GM12878 (cell line): ENCODE results near the gene SHROOM2. TPM values are rescaled to one million over a fixed set of nuclear protein-coding genes. Genes with fewer than 3 reads are reported as not detected.

Experiments
- ATAC-seq: fragments of 200-7000 bp; cut with Tn5 transposase; 3 replicates; pipeline ENCODE4 v1.9.1; 2020; ENCODE audit warnings: mild to moderate bottlenecking, moderate library complexity
- BruUV-seq: library from RNA; stranded (reverse); fragments of 400-500 nt; replicated peaks from 2 replicates; lab custom pipeline; 2021; lab: Mats Ljungman, UMichigan
- CTCF ChIA-PET: fragments of 300-600 bp; sonication (Branson Sonifier 250); formaldehyde crosslinking; extraction: SDS; loops from one replicate; lab custom pipeline; 2021; ENCODE audit warnings: inconsistent platforms; lab: Yijun Ruan, JAX
- POLR2A ChIA-PET: fragments of 350-600 bp; formaldehyde crosslinking; extraction: SDS; loops from one replicate; lab custom pipeline; 2021; ENCODE audit warnings: inconsistent platforms; lab: Charles Lee
- RAD21 ChIA-PET: fragments of 300-600 bp; sonication (Branson Sonifier 250); formaldehyde crosslinking; loops from one replicate; lab custom pipeline; 2023; ENCODE audit warnings: antibody characterized with exemption; ENCODE audit not compliant: unreplicated experiment; lab: Charles Lee
- SMC1A ChIA-PET: fragments of 300-600 bp; sonication (Branson Sonifier 250); formaldehyde crosslinking; loops from one replicate; lab custom pipeline; 2023; ENCODE audit not compliant: unreplicated experiment, uncharacterized antibody; lab: Charles Lee
- DNase-seq: peaks from one replicate; pipeline ENCODE4 v3.0.0-alpha.2; 2011; ENCODE audit warnings: low read depth, low spot score
- FAIRE-seq: peaks from 3 replicates; lab custom pipeline; 2011; peaks lifted over from hg19 to GRCh38; lab: Jason Lieb, UNC
- H2AFZ ChIP-seq: 2 replicates; pipeline ENCODE4 v1.6.0; 2011; ENCODE audit warnings: low read depth, low read length, control low read depth; ENCODE audit not compliant: control insufficient read depth
- H3K27ac ChIP-seq: 2 replicates; pipeline ENCODE4 v1.5.1; 2011; ENCODE audit warnings: control low read depth; ENCODE audit not compliant: control insufficient read depth, insufficient read depth
- H3K27me3 ChIP-seq, 2 experiments: replicated peaks in 1 of 2; 2 replicates each; pipeline versions ENCODE4 v1.6.0 to v1.6.1; 2011; ENCODE audit warnings: low read length in 1 of 2; ENCODE audit not compliant: control insufficient read depth in 2 of 2, insufficient read depth in 2 of 2
- H3K36me3 ChIP-seq, 2 experiments: 2 replicates each; pipeline ENCODE4 v1.5.1; 2011; ENCODE audit warnings: low read length in 1 of 2; ENCODE audit not compliant: control insufficient read depth in 2 of 2, insufficient read depth in 2 of 2
- H3K4me1 ChIP-seq: 2 replicates; pipeline ENCODE4 v1.6.1; 2011; ENCODE audit warnings: mild to moderate bottlenecking, low read length, moderate library complexity, mixed read lengths; ENCODE audit not compliant: control insufficient read depth, insufficient read depth
- H3K4me2 ChIP-seq: 2 replicates; pipeline ENCODE4 v1.6.0; 2011; ENCODE audit warnings: control low read depth; ENCODE audit not compliant: control insufficient read depth, insufficient read depth
- H3K4me3 ChIP-seq: fragments of 200-600 bp; sonication (generic); 2 replicates; pipeline ENCODE4 v1.5.1; 2016
- H3K79me2 ChIP-seq: 2 replicates; pipeline ENCODE4 v1.6.0; 2011; ENCODE audit warnings: low read length; ENCODE audit not compliant: control insufficient read depth, insufficient read depth
- H3K9ac ChIP-seq: 2 replicates; pipeline ENCODE4 v1.8.0; 2011; ENCODE audit warnings: low read length, control low read depth, mixed read lengths; ENCODE audit not compliant: control insufficient read depth, insufficient read depth
- H3K9me3 ChIP-seq: replicated peaks from 3 replicates; pipeline ENCODE4 v1.5.1; 2011; ENCODE audit warnings: mild to moderate bottlenecking, low read length; ENCODE audit not compliant: control insufficient read depth, insufficient read depth
- H4K20me1 ChIP-seq: 2 replicates; pipeline ENCODE4 v1.6.0; 2011; ENCODE audit not compliant: control insufficient read depth, insufficient read depth
- CHD2 ChIP-seq: IDR thresholded peaks from 2 replicates; pipeline ENCODE4 v1.6.1; 2011; ENCODE audit warnings: low read depth, low read length, improper control_type of control experiment, borderline replicate concordance
- HDAC2 ChIP-seq: fragments of 200-600 bp; sonication (generic); IDR thresholded peaks from 2 replicates; pipeline ENCODE4 v1.6.1; 2017
- HDAC6 ChIP-seq: fragments of 200-600 bp; sonication (generic); IDR thresholded peaks from one replicate; pipeline ENCODE4 v1.8.0; 2017; ENCODE audit warnings: antibody characterized with exemption; ENCODE audit not compliant: unreplicated experiment
- NFXL1 ChIP-seq: fragments of 450-650 bp; IDR thresholded peaks from 2 replicates; pipeline ENCODE4 v1.6.1; 2017; ENCODE audit warnings: antibody characterized with exemption, mild to moderate bottlenecking, borderline replicate concordance
- PKNOX1 ChIP-seq: fragments of 450-650 bp; IDR thresholded peaks from 2 replicates; pipeline ENCODE4 v1.6.1; 2016; ENCODE audit warnings: mild to moderate bottlenecking
- PRDM15 ChIP-seq: fragments of 450-650 bp; formaldehyde crosslinking; IDR thresholded peaks from 2 replicates; pipeline ENCODE4 v1.4.0; 2020; ENCODE audit warnings: mild to moderate bottlenecking, moderate library complexity
- RBBP5 ChIP-seq: fragments of 200-600 bp; sonication (generic); conservative IDR thresholded peaks from 2 replicates; pipeline ENCODE4 v1.6.1; 2016
- WGBS: methylation state at CpG from one replicate; pipeline ENCODE4 v1.1.6; 2016; ENCODE audit warnings: low lambda C conversion rate; ENCODE audit not compliant: insufficient replicate concordance, insufficient coverage; ENCODE audit errors: missing lambda C conversion rate; 5-methylcytosine and 5-hydroxymethylcytosine counted together
- in situ Hi-C: fragments of 300-500 bp; cut with MboI; formaldehyde crosslinking; loops from 9 replicates; pipeline ENCODE4 v1.14.3; 2018; ENCODE audit warnings: mixed read lengths
- intact Hi-C: fragments of 100-400 bp; cut with micrococcal nuclease; formaldehyde crosslinking; loops from one replicate; pipeline ENCODE4 v1.14.2; 2022; ENCODE audit not compliant: unreplicated experiment
- polyA plus RNA-seq, 11 experiments: library from polyadenylated mRNA; depleted of rRNA in 4 of 11; unstranded in 6 of 11; stranded (reverse) in 5 of 11; fragments of >200 nt; fragmentation: Nextera tagmentation in 4 of 11; fragmentation: Illumina TruSeq in 1 of 11; extraction: Ambion mirVana in 4 of 11; extraction: Trizol in 1 of 11; gene quantifications; 1 replicate in 1 of 11; 2 replicates in 10 of 11; pipeline versions ENCODE4 v1.2.1 to v1.2.3, GENCODE V29; 2011 to 2016; ENCODE audit warnings: inconsistent platforms in 2 of 11, missing spikeins in 2 of 11, low read depth in 1 of 11
- total RNA-seq, 4 experiments: library from RNA; depleted of rRNA in 3 of 4; stranded (reverse); fragments of >200 nt in 3 of 4; fragmentation: Illumina TruSeq in 1 of 4; extraction: Trizol in 1 of 4; gene quantifications; 2 replicates each; pipeline versions ENCODE4 v1.2.1 to v1.2.3, GENCODE V29; 2013 to 2021

SHROOM2 gene
- total and polyA plus RNA-seq, 10 of the 15 experiments (the other 5 are each of a cell fraction or from before 2014, with no cell fraction given), result under 0.01 to 0.15 (median 0.09) TPM; not detected in 2

- TF ChIP-seq HDAC2, result no peak
- TF ChIP-seq PRDM15, result no peak
- TF ChIP-seq RBBP5, result no peak
- no peak for TF ChIP-seq HDAC6
- TF ChIP-seq CHD2, result no peak
Measured at GRCh38 chrX:9980401-9980800, 194.2 kb downstream of the SHROOM2 start (continued).

- H2AFZ ChIP-seq, result no peak overlapping the region
- no peaks in the 10 kb centered on the region for H4K20me1 ChIP-seq
- ATAC-seq (no peak), DNase-seq (no peak), FAIRE-seq (no peak)
- no peak overlapping the region for H3K4me2 ChIP-seq
- intact Hi-C loops (loop anchor here (10.0 kb wide), 1 partner anchor 1166 kb away; no protein-coding TSS in a partner anchor), in situ Hi-C loops (loop anchor here (25.0 kb wide), 2 partner anchors 631 to 1131 kb away; partner anchors contain the start of genes HCCS and MID1)
- H3K4me1 ChIP-seq, result no peaks in the 10 kb centered on the region
- H3K9me3 ChIP-seq, result no peaks in the 10 kb centered on the region
- no peak overlapping the region for H3K4me3 ChIP-seq
- RAD21 ChIA-PET, result interaction anchor here (1.5 to 3.1 kb wide), 2 partner anchors 84 to 138 kb away, joined by 3 to 12 read pairs; no protein-coding TSS in a partner anchor
- POLR2A ChIA-PET, result no interaction called here
- H3K27ac ChIP-seq, result no peak overlapping the region
- no peaks in the 10 kb centered on the region for H3K79me2 ChIP-seq
- SMC1A ChIA-PET, result interaction anchor here (1.1 to 2.2 kb wide), 3 partner anchors 10 to 139 kb away, joined by 3 to 9 read pairs (median 5); no protein-coding TSS in a partner anchor
- H3K9ac ChIP-seq, result no peak overlapping the region
- CTCF ChIA-PET, result interaction anchor here (1.1 to 1.8 kb wide), 4 partner anchors 17 to 139 kb away, joined by 3 to 10 read pairs (median 4); no protein-coding TSS in a partner anchor
- whole genome bisulfite sequencing, result 9% methylated on average over 5 of the region's 5 CpGs
- TF ChIP-seq NFXL1, result no peak
- TF ChIP-seq PKNOX1, result peak; percentile 36; the same call in 1 of the 2 replicates
- no peaks in the 10 kb centered on the region for H3K27me3 ChIP-seq
- no peaks in the 10 kb centered on the region for H3K36me3 ChIP-seq
- no TSS peak for BruUV-seq
Measured at GRCh38 chrX:9980927-9981326, 194.7 kb downstream of the SHROOM2 start.
